ENCODE measurements around the gene PDK3. TPM values are rescaled to one million over a fixed set of nuclear protein-coding genes. Genes with fewer than 3 reads are reported as not detected.

PDK3 gene
- 25.5 and 30.4 TPM in 2 replicates for total RNA-seq (ENCODE audit: low replicate concordance)
- long read RNA-seq, transcript PDK3-201 (11 exons, 1,809 nt): minor isoform, 19 of 81 reads
- long read RNA-seq, transcript PDK3-202 (12 exons, 1,921 nt): major isoform, 54 of 81 reads
- long read RNA-seq, partial matches to known transcripts: 4 of 81 reads
- long read RNA-seq, other reads (novel, unspliced or antisense): 4 of 81 reads

GRCh38 chrX:24464836-24465531 is at the start of gene PDK3:
Gene PDK3, plus strand, starts transcription at chrX:24465286. Its CDS starts 170 bp downstream, at chrX:24465456.
- TF ChIP-seq CTCF (conservative IDR thresholded peaks at IDR 0.05): no peak
- Mint-ChIP-seq H3K27me3 (no peaks in the 10 kb centered on the region), H3K4me1 (ENCODE audit: unreplicated experiment) (peaks cover 33% of the 10 kb centered on the region), H3K36me3 (no peaks in the 10 kb centered on the region), H3K27ac (peak within 1 kb of the TSS; percentile 89), H3K9me3 (no peaks in the 10 kb centered on the region), H3K4me3 (peak within 1 kb of the TSS; percentile 92)
- peak; percentile 96 for DNase-seq (ENCODE audit: extremely low spot score, unreplicated experiment)

GRCh38 chrX:24415921-24416320 is 49.2 kb upstream of the PDK3 start:
- TF ChIP-seq CTCF (conservative IDR thresholded peaks at IDR 0.05): no peak
- H3K27ac Mint-ChIP-seq: no peak overlapping the region
- no peaks in the 10 kb centered on the region for H3K9me3 Mint-ChIP-seq

GRCh38 chrX:24423960-24424359 is 41.1 kb upstream of the PDK3 start:
- H3K27me3 Mint-ChIP-seq: no peaks in the 10 kb centered on the region
- no peak overlapping the region for H3K4me3 Mint-ChIP-seq
- TF ChIP-seq CTCF (conservative IDR thresholded peaks at IDR 0.05): no peak
- no peak overlapping the region for H3K27ac Mint-ChIP-seq
- no peak for DNase-seq (ENCODE audit: extremely low spot score, unreplicated experiment)
- H3K4me1 Mint-ChIP-seq (ENCODE audit: unreplicated experiment): peaks cover 4% of the 10 kb centered on the region
- H3K36me3 Mint-ChIP-seq: no peaks in the 10 kb centered on the region
- peaks cover 11% of the 10 kb centered on the region for H3K9me3 Mint-ChIP-seq

More at GRCh38 chrX:24415921-24416320, 49.2 kb upstream of the PDK3 start:
- no peaks in the 10 kb centered on the region for H3K27me3 Mint-ChIP-seq
- H3K4me1 Mint-ChIP-seq (ENCODE audit: unreplicated experiment): no peaks in the 10 kb centered on the region
- no peaks in the 10 kb centered on the region for H3K36me3 Mint-ChIP-seq
- no peak for DNase-seq (ENCODE audit: extremely low spot score, unreplicated experiment)
- H3K4me3 Mint-ChIP-seq: no peak overlapping the region

- H3K9me3 Mint-ChIP-seq: peaks cover 11% of the 10 kb centered on the region
- no peaks in the 10 kb centered on the region for H3K36me3 Mint-ChIP-seq
- DNase-seq (ENCODE audit: extremely low spot score, unreplicated experiment): no peak
- peaks cover 4% of the 10 kb centered on the region for H3K4me1 Mint-ChIP-seq (ENCODE audit: unreplicated experiment)
- no peak overlapping the region for H3K27ac Mint-ChIP-seq
- no peak overlapping the region for H3K4me3 Mint-ChIP-seq
- no peak for TF ChIP-seq CTCF (conservative IDR thresholded peaks at IDR 0.05)
- no peaks in the 10 kb centered on the region for H3K27me3 Mint-ChIP-seq
These were observed 40.1 kb upstream of the PDK3 start for GRCh38 chrX:24424948-24425347.

- DNase-seq (ENCODE audit: extremely low spot score, unreplicated experiment): no peak
- Mint-ChIP-seq H3K36me3 (no peaks in the 10 kb centered on the region), H3K4me1 (ENCODE audit: unreplicated experiment) (peaks cover 4% of the 10 kb centered on the region), H3K4me3 (no peak overlapping the region), H3K27ac (peak overlapping the region; percentile 13), H3K27me3 (no peaks in the 10 kb centered on the region), H3K9me3 (peaks cover 11% of the 10 kb centered on the region)
- TF ChIP-seq CTCF (conservative IDR thresholded peaks at IDR 0.05): no peak
These were observed 39.3 kb upstream of the PDK3 start for GRCh38 chrX:24425806-24426205.
